Cardiac fibroblast (primary cell): ENCODE data around the gene COPS4.
"Not testable (repeated sequence)": the region's sequence is repeated elsewhere in the genome, so short reads cannot be mapped to it uniquely, and the experiment has no call there.

Experiments
- DNase-seq, 2 donors: peaks; one replicate each; pipeline versions ENCODE4 v3.0.0 to v3.0.0-alpha.2; 2010; ENCODE audit warnings: low read depth in 2 of 2
- H3K4me3 ChIP-seq, 2 donors: replicated peaks in 1 of 2; 1 replicate in 1 of 2; 2 replicates in 1 of 2; pipeline ENCODE4 v1.5.1; 2011; ENCODE audit warnings: low read depth in 2 of 2, low read length in 2 of 2, mild to moderate bottlenecking in 2 of 2, moderate library complexity in 1 of 2
- CTCF ChIP-seq: IDR thresholded peaks from one replicate; pipeline ENCODE4 v1.5.1; 2011; ENCODE audit warnings: low read depth, mild to moderate bottlenecking, low read length, inconsistent platforms

COPS4 gene

GRCh38 chr4:83110970-83111750, 76.2 kb downstream of the COPS4 start:
- no peak for TF ChIP-seq CTCF
- no peak for DNase-seq
- no peak overlapping the region for H3K4me3 ChIP-seq

DNA sequence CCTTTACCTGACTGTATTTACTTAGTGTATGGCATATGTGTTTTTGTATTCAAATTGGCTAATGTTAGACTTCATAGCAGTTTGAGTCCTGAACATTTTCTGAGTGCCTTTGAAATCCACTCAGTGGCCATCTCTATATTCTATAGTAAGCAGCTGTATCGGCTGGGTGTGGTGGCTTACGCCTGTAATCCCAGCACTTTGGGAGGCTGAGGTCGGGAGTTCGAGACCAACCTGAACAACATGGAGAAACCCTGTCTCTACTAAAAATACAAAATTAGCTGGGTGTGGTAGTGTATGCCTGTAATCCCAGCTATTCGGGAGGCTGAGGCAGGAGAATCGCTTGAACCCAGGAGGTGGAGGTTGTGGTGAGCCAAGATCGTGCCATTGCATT, 76.8 kb downstream of the COPS4 start:
- DNase-seq, H3K4me3 ChIP-seq: not testable (repeated sequence)

DNA sequence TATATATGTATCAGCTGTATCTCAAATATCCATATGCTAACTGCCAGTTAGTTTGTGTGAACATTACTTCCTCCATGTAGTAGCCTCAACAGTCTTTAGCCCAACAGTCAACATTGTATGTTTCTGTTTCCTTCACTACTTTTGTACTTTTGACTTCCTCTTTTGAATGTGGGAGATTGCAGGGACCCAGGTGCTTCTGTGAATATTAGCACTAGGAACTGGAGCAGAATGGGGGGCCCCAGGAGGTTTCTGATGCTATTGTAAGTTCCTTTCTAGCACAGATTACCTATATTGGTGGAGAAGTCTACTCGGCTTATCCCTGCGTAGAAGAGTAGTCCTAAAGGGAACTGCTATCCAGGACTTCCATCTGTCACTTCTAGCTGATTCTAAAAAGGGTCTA, 77.2 kb downstream of the COPS4 start:
- no peak for DNase-seq
- TF ChIP-seq CTCF = no peak

GRCh38 chr4:83112678-83113428, 77.9 kb downstream of the COPS4 start:
- DNase-seq = no peak
- no peak for TF ChIP-seq CTCF
- no peak overlapping the region for H3K4me3 ChIP-seq

More for the DNA sequence above, 77.2 kb downstream of the COPS4 start:
- H3K4me3 ChIP-seq = no peak overlapping the region

GRCh38 chr4:83113429-83113786, 78.4 kb downstream of the COPS4 start:
- no peak overlapping the region for H3K4me3 ChIP-seq
- TF ChIP-seq CTCF = no peak
- DNase-seq = no peak

- DNase-seq = no peak
- H3K4me3 ChIP-seq = no peak within 1 kb of the TSS
These were observed 79.6 kb downstream of the COPS4 start, which contains the start of gene PLAC8 for GRCh38 chr4:83114576-83114975. PLAC8 (minus strand) TSS chr4:83114729; CDS start chr4:83107921, 6,808 bp downstream.

More at GRCh38 chr4:83114576-83114975, 79.6 kb downstream of the COPS4 start, which contains the start of gene PLAC8:
- TF ChIP-seq CTCF = no peak
